CD14-positive monocyte (primary cell): ENCODE measurements around the gene NMNAT1. TPM values are rescaled to one million over a fixed set of nuclear protein-coding genes. Genes with fewer than 3 reads are reported as not detected.

Experiments used
- DNase-seq, 3 donors: peaks; one replicate each; pipeline ENCODE4 v3.0.0-alpha.2; 2011 to 2022
- H2AFZ ChIP-seq: 2 replicates; pipeline ENCODE4 v1.6.0; 2012; ENCODE audit warnings: mild to moderate bottlenecking, low read depth, low read length, inconsistent platforms; ENCODE audit not compliant: insufficient read depth, poor library complexity, severe bottlenecking
- H3K27ac ChIP-seq, 2 donors: 1 replicate in 1 of 2; 2 replicates in 1 of 2; pipeline ENCODE4 v1.5.1; 2012 to 2013; ENCODE audit warnings: low read length in 2 of 2, control low read depth in 1 of 2, inconsistent platforms in 1 of 2, low read depth in 1 of 2, mild to moderate bottlenecking in 1 of 2
- H3K27me3 ChIP-seq, 2 donors: one replicate each; pipeline versions ENCODE4 v1.6.0 to v1.6.1; 2011 to 2013; ENCODE audit warnings: low read length in 2 of 2; ENCODE audit not compliant: control insufficient read depth in 2 of 2, insufficient read depth in 2 of 2
- H3K36me3 ChIP-seq, 2 donors: replicated peaks in 1 of 2; 1 replicate in 1 of 2; 2 replicates in 1 of 2; pipeline versions ENCODE4 v1.5.1 to v1.6.1; 2012 to 2013; ENCODE audit warnings: low read length in 2 of 2, control low read depth in 1 of 2, inconsistent platforms in 1 of 2, mild to moderate bottlenecking in 1 of 2; ENCODE audit not compliant: insufficient read depth in 2 of 2, control insufficient read depth in 1 of 2
- H3K4me1 ChIP-seq, 2 donors: 1 replicate in 1 of 2; 2 replicates in 1 of 2; pipeline versions ENCODE4 v1.5.1 to v1.6.1; 2012 to 2013; ENCODE audit warnings: low read length in 2 of 2, control low read depth in 1 of 2, inconsistent platforms in 1 of 2, mild to moderate bottlenecking in 1 of 2, moderate library complexity in 1 of 2; ENCODE audit not compliant: insufficient read depth in 2 of 2, control insufficient read depth in 1 of 2
- H3K4me2 ChIP-seq: replicated peaks from 2 replicates; pipeline ENCODE3; 2012; ENCODE audit warnings: low read length, moderate library complexity, mild to moderate bottlenecking; ENCODE audit not compliant: poor library complexity, severe bottlenecking; ENCODE audit errors: extremely low read depth
- H3K4me3 ChIP-seq, 3 experiments: fragments of 200-600 bp in 1 of 3; sonication (generic) in 1 of 3; replicated peaks in 1 of 3; 1 replicate in 2 of 3; 2 replicates in 1 of 3; pipeline ENCODE4 v1.5.1; 2011 to 2013; ENCODE audit warnings: low read length in 3 of 3, mild to moderate bottlenecking in 3 of 3, control low read depth in 2 of 3, low read depth in 2 of 3, inconsistent platforms in 1 of 3, moderate library complexity in 1 of 3
- H3K79me2 ChIP-seq: 2 replicates; pipeline ENCODE4 v1.6.0; 2012; ENCODE audit warnings: mild to moderate bottlenecking, control low read depth, inconsistent platforms, low read length, moderate library complexity; ENCODE audit not compliant: insufficient read depth
- H3K9ac ChIP-seq: 2 replicates; pipeline ENCODE4 v1.6.0; 2017; ENCODE audit warnings: low read length, mild to moderate bottlenecking; ENCODE audit not compliant: insufficient read depth, poor library complexity, severe bottlenecking
- H3K9me3 ChIP-seq, 2 donors: replicated peaks in 1 of 2; 1 replicate in 1 of 2; 2 replicates in 1 of 2; pipeline versions ENCODE4 v1.5.1 to v1.6.1; 2012 to 2013; ENCODE audit warnings: low read length in 2 of 2, control low read depth in 1 of 2; ENCODE audit not compliant: control insufficient read depth in 1 of 2, insufficient read depth in 1 of 2
- H4K20me1 ChIP-seq: 2 replicates; pipeline ENCODE4 v1.6.0; 2012; ENCODE audit warnings: mild to moderate bottlenecking, low read length, control low read depth, moderate library complexity; ENCODE audit not compliant: insufficient read depth
- H3K27ac Mint-ChIP-seq, 7 donors: one replicate each; pipeline ENCODE4 v1.8.0; 2020; ENCODE audit warnings: mild to moderate bottlenecking in 7 of 7, mixed read lengths in 7 of 7, moderate library complexity in 6 of 7, inconsistent platforms in 2 of 7
- H3K27me3 Mint-ChIP-seq, 3 donors: one replicate each; pipeline ENCODE4 v1.8.0; 2021 to 2022; ENCODE audit warnings: low read depth in 3 of 3, mild to moderate bottlenecking in 3 of 3, mixed read lengths in 3 of 3, moderate library complexity in 3 of 3, inconsistent platforms in 1 of 3
- H3K36me3 Mint-ChIP-seq, 2 donors: one replicate each; pipeline ENCODE4 v1.8.0; 2020; ENCODE audit warnings: mixed read lengths in 2 of 2, inconsistent platforms in 1 of 2, mild to moderate bottlenecking in 1 of 2
- H3K4me1 Mint-ChIP-seq: one replicate; pipeline ENCODE4 v1.8.0; 2020; ENCODE audit warnings: mild to moderate bottlenecking, mixed read lengths
- H3K4me3 Mint-ChIP-seq, 2 donors: one replicate each; pipeline ENCODE4 v1.8.0; 2020; ENCODE audit warnings: mild to moderate bottlenecking in 2 of 2, mixed read lengths in 2 of 2, moderate library complexity in 1 of 2
- H3K9me3 Mint-ChIP-seq, 7 donors: one replicate each; pipeline ENCODE4 v1.8.0; 2020 to 2022; ENCODE audit warnings: mixed read lengths in 7 of 7, mild to moderate bottlenecking in 6 of 7, moderate library complexity in 6 of 7, inconsistent platforms in 2 of 7
- CTCF ChIP-seq: fragments of 200-600 bp; IDR thresholded peaks from one replicate; pipeline ENCODE4 v1.8.0; 2022; ENCODE audit warnings: antibody characterized with exemption, mild to moderate bottlenecking
- WGBS: methylation state at CpG from one replicate; pipeline ENCODE4 v1.1.5; 2013; ENCODE audit warnings: missing lambda C conversion rate; ENCODE audit not compliant: insufficient coverage; 5-methylcytosine and 5-hydroxymethylcytosine counted together
- intact Hi-C, 2 donors: fragments of 100-400 bp; cut with micrococcal nuclease; formaldehyde crosslinking; loops; one replicate each; pipeline versions ENCODE4 v1.15.0 to v1.15.1; 2023
- polyA plus RNA-seq, 3 donors: library from polyadenylated mRNA; depleted of rRNA in 1 of 3; unstranded in 2 of 3; stranded (reverse) in 1 of 3; fragments of 300-500 nt in 2 of 3; fragments of >200 nt in 1 of 3; fragmentation: Illumina TruSeq in 2 of 3; gene quantifications; 1 replicate in 2 of 3; 2 replicates in 1 of 3; pipeline ENCODE4 v1.2.3, GENCODE V29; 2012 to 2021
- small RNA-seq: library from RNA; depleted of rRNA; stranded (forward); fragments of <200 nt; gene quantifications from one replicate; pipeline ENCODE3, GENCODE V24; 2012; ENCODE audit warnings: low read depth; ENCODE audit not compliant: insufficient read length

The NMNAT1 gene
- polyA plus RNA-seq, 3 donors: 6.8 to 9.9 (median 7.1) TPM

DNA sequence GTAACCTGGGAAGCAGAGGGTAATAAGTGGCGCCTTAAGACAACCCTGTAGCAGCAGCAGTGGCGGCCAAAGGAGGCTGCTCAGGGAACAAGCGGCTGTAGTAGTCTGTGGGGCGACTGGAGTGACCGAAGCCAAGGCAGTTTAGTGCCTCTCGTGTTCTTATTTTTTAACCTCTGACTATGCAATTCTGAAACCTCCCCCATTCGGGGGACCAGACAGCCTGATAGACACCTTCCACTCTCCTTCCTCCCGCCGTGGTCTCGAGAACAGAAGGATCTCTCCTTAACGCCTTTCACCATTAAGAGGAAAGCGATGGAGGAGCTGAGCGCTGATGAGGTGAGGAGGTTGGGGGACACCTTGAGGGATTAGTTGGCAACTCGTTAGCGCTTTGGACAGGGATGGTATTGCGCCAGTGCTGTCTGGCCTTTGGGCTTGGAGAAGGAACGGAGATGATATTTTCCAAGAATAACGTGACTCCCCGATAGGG is 90.1 kb downstream of the NMNAT1 start:
- Histone ChIP-seq H3K36me3 (peaks cover 16 to 21% of the 10 kb centered on the region in 2 donors), H3K9ac (peak overlapping the region; percentile 94), H3K4me3 (peak overlapping the region; percentile 70 to 100 (median 94)), H4K20me1 (peaks cover 27% of the 10 kb centered on the region), H3K79me2 (peaks cover 55% of the 10 kb centered on the region), H3K9me3 (no peaks in the 10 kb centered on the region), H3K4me2 (peak overlapping the region; percentile 76), H3K27me3 (no peaks in the 10 kb centered on the region), H3K4me1 (peaks cover 28 to 42% of the 10 kb centered on the region in 2 donors), H2AFZ (peak overlapping the region; percentile 94), H3K27ac (peak overlapping the region; percentile 87 to 96)
- peak overlapping the region; percentile 95 to 96 for H3K4me3 Mint-ChIP-seq
- H3K4me1 Mint-ChIP-seq: peaks cover 39% of the 10 kb centered on the region
- intact Hi-C loops: loop anchor here (2.0 to 10.0 kb wide), 5 partner anchors 91 to 159 kb away; partner anchors contain the start of genes LZIC (in 2 of the 2), NMNAT1 (in 2 of the 2) and CTNNBIP1 (in 1 of the 2)
- peak in 2 of 3 donors; percentile 21 to 33 for DNase-seq
- H3K27ac Mint-ChIP-seq: peak overlapping the region; percentile 91 to 96 (median 96)
- H3K36me3 Mint-ChIP-seq: peaks cover 9 to 26% of the 10 kb centered on the region in 2 donors
- WGBS: 0% methylated on average over 8 of the region's 19 CpGs
- no peak for TF ChIP-seq CTCF
- H3K9me3 Mint-ChIP-seq: no peaks in the 10 kb centered on the region
- no peaks in the 10 kb centered on the region for H3K27me3 Mint-ChIP-seq

Small RNAs within 50 kb of the gene (small RNA-seq; reads per million reads assigned to genes)
- gene MIR5697: not detected

Other genes with a start within 250 kb of the NMNAT1 start
- 10 to 100 TPM in 1 of 3 donors, 1 to 10 TPM in 2; 5.2 to 25.2 (median 5.3) TPM for gene CLSTN1, start 119.5 kb upstream of the NMNAT1 start, polyA plus RNA-seq
- gene CTNNBIP1, start 33.2 kb upstream of the NMNAT1 start, polyA plus RNA-seq: 10 to 100 TPM; 26.2 to 26.8 (median 26.3) TPM
- 10 to 100 TPM; 11.1 to 32.9 (median 28.2) TPM for gene LZIC, start 84 bp upstream of the NMNAT1 start, polyA plus RNA-seq
- 100 to 1,000 TPM; 116 to 340 (median 306) TPM for gene RBP7, start 53.8 kb downstream of the NMNAT1 start, polyA plus RNA-seq
- 10 to 100 TPM in 1 of 3 donors, 1 to 10 TPM in 2; 6.0 to 34.6 (median 9.2) TPM for gene UBE4B, start 89.5 kb downstream of the NMNAT1 start, polyA plus RNA-seq